ENCODE data around the gene PLA2G4F.

DNA sequence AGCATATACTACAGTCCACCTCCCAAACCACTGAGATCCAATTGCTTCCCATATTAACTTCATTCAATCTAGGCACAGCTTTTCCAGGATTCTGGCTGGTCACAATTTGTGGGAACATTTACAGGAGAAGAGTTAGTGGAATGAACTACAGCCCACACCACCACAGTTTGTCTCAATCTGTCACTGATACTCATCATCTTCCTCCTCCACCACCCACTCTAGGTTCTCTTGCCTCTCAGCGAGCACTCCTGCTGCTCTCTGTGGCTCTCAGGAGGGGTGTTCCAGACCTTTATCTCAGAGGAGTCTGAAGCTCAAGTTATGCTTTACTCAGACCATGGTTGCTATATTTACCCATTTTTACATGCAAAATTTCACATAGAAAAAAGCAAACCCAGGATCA is 36.2 kb downstream of the PLA2G4F start:
- TF ChIP-seq, protein P1, sequence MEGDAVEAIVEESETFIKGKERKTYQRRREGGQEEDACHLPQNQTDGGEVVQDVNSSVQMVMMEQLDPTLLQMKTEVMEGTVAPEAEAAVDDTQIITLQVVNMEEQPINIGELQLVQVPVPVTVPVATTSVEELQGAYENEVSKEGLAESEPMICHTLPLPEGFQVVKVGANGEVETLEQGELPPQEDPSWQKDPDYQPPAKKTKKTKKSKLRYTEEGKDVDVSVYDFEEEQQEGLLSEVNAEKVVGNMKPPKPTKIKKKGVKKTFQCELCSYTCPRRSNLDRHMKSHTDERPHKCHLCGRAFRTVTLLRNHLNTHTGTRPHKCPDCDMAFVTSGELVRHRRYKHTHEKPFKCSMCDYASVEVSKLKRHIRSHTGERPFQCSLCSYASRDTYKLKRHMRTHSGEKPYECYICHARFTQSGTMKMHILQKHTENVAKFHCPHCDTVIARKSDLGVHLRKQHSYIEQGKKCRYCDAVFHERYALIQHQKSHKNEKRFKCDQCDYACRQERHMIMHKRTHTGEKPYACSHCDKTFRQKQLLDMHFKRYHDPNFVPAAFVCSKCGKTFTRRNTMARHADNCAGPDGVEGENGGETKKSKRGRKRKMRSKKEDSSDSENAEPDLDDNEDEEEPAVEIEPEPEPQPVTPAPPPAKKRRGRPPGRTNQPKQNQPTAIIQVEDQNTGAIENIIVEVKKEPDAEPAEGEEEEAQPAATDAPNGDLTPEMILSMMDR (conservative IDR thresholded peaks at IDR 0.05), result no peak
- TF ChIP-seq EZH2 (IDR thresholded peaks at IDR 0.05; ENCODE audit: low read depth), result no peak

Measured in PC-9 (cell line).